CD4-positive, alpha-beta T cell treated with Interleukin-10 for 1 hour (primary cell): ENCODE results near the gene DBNL.

Experiments used
- DNase-seq: peaks from one replicate; pipeline ENCODE4 v3.0.0-alpha.2; 2020

The DBNL gene

GRCh38 chr7:44062903-44063295 is 18.4 kb downstream of the DBNL start:
- DNase-seq: no peak

- no peak for DNase-seq
These were observed 19.0 kb downstream of the DBNL start for GRCh38 chr7:44063547-44063893.

- no peak for DNase-seq
These were observed 19.6 kb downstream of the DBNL start for GRCh38 chr7:44063894-44064651.

GRCh38 chr7:44064791-44065430 is 20.4 kb downstream of the DBNL start:
- no peak for DNase-seq

- no peak for DNase-seq
These were observed 21.1 kb downstream of the DBNL start, which contains the start of gene PGAM2 for GRCh38 chr7:44065431-44066110. Gene PGAM2, minus strand, starts transcription at chr7:44065567. Its CDS starts 38 bp downstream, at chr7:44065529.

- DNase-seq: no peak
These were observed 21.6 kb downstream of the DBNL start for GRCh38 chr7:44066111-44066460.

GRCh38 chr7:44066494-44067063 is 22.1 kb downstream of the DBNL start:
- DNase-seq: no peak

- no peak for DNase-seq
These were observed 22.8 kb downstream of the DBNL start for GRCh38 chr7:44067064-44067951.

GRCh38 chr7:44068054-44068453 is 23.6 kb downstream of the DBNL start:
- no peak for DNase-seq

GRCh38 chr7:44071726-44072363 is 27.3 kb downstream of the DBNL start:
- no peak for DNase-seq

GRCh38 chr7:44072364-44073231 is 28.1 kb downstream of the DBNL start:
- DNase-seq: peak; percentile 49

GRCh38 chr7:44073664-44074348 is 29.3 kb downstream of the DBNL start:
- peak; percentile 57 for DNase-seq

GRCh38 chr7:44074349-44074695 is 29.8 kb downstream of the DBNL start:
- DNase-seq: no peak

- no peak for DNase-seq
These were observed 31.0 kb downstream of the DBNL start for GRCh38 chr7:44075296-44076075.

- no peak for DNase-seq
These were observed 31.8 kb downstream of the DBNL start for GRCh38 chr7:44076101-44076895.

- no peak for DNase-seq
These were observed 32.6 kb downstream of the DBNL start for GRCh38 chr7:44077061-44077460.

- DNase-seq: no peak
These were observed 33.2 kb downstream of the DBNL start for GRCh38 chr7:44077681-44078091.

GRCh38 chr7:44078521-44078920 is 34.0 kb downstream of the DBNL start:
- DNase-seq: no peak
